Transverse colon (tissue), 4 donors: ENCODE data around the gene MVB12A.

Experiments
- EP300 ChIP-seq: sonication (generic); formaldehyde crosslinking; IDR thresholded peaks from one replicate; pipeline ENCODE4 v1.6.1; 2017; ENCODE audit warnings: antibody characterized with exemption, low read depth
- POLR2A ChIP-seq: fragments of 450-650 bp; IDR thresholded peaks from one replicate; pipeline ENCODE4 v1.6.1; 2016; ENCODE audit warnings: antibody characterized with exemption, mild to moderate bottlenecking, moderate library complexity
- POLR2AphosphoS5 ChIP-seq, 3 donors: sonication (generic); formaldehyde crosslinking; IDR thresholded peaks; one replicate each; pipeline ENCODE4 v1.6.1; 2016; ENCODE audit warnings: antibody characterized with exemption in 3 of 3
- TF ChIP-seq, protein P1 (sequence below), 5 experiments: fragments of 200-600 bp in 3 of 5; fragments of 450-650 bp in 2 of 5; sonication (generic) in 3 of 5; IDR thresholded peaks; 1 replicate in 2 of 5; 2 replicates in 3 of 5; pipeline ENCODE4 v1.5.1; 2016 to 2017; ENCODE audit warnings: antibody characterized with exemption in 5 of 5, inconsistent platforms in 3 of 5, mild to moderate bottlenecking in 2 of 5, moderate library complexity in 1 of 5

DNA sequence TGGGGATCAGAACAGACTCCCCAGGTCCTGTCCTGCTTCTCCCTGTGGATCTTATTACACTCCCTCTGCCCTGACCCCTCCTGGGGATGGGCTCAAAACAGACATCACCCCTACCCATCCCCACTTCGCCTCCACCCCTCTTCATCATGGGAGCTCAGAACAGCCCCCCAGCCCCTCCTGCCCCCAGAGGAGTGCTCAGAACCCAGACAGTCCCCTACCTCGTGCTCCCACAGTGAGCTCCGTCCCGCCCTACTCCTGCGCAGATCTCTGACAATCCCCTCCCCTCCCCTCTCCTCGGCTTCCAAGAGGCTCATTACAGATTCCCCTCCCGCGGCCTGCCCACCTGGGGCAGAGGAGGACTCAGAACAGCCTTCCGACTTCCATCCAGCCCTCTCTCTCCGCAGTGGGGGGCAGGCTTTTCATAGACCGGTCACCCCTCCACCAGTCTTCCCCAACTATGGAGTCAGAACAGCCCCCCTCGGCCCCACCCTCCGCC lies 34.8 kb downstream of the MVB12A start:
- no peak for TF ChIP-seq POLR2A
- TF ChIP-seq, protein P1, sequence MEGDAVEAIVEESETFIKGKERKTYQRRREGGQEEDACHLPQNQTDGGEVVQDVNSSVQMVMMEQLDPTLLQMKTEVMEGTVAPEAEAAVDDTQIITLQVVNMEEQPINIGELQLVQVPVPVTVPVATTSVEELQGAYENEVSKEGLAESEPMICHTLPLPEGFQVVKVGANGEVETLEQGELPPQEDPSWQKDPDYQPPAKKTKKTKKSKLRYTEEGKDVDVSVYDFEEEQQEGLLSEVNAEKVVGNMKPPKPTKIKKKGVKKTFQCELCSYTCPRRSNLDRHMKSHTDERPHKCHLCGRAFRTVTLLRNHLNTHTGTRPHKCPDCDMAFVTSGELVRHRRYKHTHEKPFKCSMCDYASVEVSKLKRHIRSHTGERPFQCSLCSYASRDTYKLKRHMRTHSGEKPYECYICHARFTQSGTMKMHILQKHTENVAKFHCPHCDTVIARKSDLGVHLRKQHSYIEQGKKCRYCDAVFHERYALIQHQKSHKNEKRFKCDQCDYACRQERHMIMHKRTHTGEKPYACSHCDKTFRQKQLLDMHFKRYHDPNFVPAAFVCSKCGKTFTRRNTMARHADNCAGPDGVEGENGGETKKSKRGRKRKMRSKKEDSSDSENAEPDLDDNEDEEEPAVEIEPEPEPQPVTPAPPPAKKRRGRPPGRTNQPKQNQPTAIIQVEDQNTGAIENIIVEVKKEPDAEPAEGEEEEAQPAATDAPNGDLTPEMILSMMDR (IDR thresholded peaks at IDR 0.05) = no peak
- TF ChIP-seq POLR2AphosphoS5 (IDR thresholded peaks at IDR 0.05) = no peak
- TF ChIP-seq EP300 = no peak
